Upper lobe of left lung (tissue), 4 donors: ENCODE results near the gene SRRM4.

ENCODE experiments used
- EP300 ChIP-seq, 4 donors: sonication (generic); formaldehyde crosslinking; IDR thresholded peaks; one replicate each; pipeline ENCODE4 v1.5.1; 2017; ENCODE audit warnings: antibody characterized with exemption in 4 of 4, control low read depth in 2 of 4
- POLR2A ChIP-seq, 4 donors: fragments of 450-650 bp; IDR thresholded peaks; one replicate each; pipeline ENCODE4 v1.5.1; 2016 to 2017; ENCODE audit warnings: antibody characterized with exemption in 4 of 4, mild to moderate bottlenecking in 2 of 4
- TF ChIP-seq, protein P1 (sequence below), 6 experiments: fragments of 450-650 bp in 4 of 6; fragments of 200-600 bp in 2 of 6; sonication (generic) in 2 of 6; IDR thresholded peaks; one replicate each; pipeline ENCODE4 v1.5.1; 2016 to 2019; ENCODE audit warnings: antibody characterized with exemption in 6 of 6

DNA sequence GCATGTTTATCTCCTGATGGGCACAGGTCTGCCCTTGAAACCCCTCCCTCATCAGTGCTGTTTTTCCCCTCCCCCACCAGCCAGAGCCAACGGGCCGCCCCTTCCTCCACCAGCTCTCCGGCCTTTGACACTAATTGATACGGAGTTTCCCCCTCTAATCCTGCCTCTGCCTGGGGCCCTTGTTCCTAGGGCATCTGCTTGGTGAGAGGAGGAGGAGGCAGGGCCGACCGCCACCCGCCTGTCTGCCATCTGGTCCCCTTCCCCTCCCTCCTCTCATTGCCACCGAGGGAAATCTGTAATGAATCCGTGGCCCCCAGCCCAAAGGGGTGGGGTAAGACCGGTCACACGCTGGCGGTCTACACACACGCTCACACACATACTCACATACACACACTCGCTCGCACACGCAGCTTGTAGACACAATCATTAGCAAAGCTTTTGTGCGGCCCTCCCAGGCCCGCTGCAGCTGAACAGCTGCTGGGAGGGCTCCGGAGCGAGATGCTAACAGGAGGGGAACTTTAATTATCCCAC lies 27.4 kb downstream of the SRRM4 start:
- TF ChIP-seq, protein P1, sequence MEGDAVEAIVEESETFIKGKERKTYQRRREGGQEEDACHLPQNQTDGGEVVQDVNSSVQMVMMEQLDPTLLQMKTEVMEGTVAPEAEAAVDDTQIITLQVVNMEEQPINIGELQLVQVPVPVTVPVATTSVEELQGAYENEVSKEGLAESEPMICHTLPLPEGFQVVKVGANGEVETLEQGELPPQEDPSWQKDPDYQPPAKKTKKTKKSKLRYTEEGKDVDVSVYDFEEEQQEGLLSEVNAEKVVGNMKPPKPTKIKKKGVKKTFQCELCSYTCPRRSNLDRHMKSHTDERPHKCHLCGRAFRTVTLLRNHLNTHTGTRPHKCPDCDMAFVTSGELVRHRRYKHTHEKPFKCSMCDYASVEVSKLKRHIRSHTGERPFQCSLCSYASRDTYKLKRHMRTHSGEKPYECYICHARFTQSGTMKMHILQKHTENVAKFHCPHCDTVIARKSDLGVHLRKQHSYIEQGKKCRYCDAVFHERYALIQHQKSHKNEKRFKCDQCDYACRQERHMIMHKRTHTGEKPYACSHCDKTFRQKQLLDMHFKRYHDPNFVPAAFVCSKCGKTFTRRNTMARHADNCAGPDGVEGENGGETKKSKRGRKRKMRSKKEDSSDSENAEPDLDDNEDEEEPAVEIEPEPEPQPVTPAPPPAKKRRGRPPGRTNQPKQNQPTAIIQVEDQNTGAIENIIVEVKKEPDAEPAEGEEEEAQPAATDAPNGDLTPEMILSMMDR (IDR thresholded peaks at IDR 0.05) = no peak
- TF ChIP-seq POLR2A (IDR thresholded peaks at IDR 0.05) = no peak
- no peak for TF ChIP-seq EP300 (IDR thresholded peaks at IDR 0.05)
